Muscle layer of duodenum (tissue), 2 donors: ENCODE data around the gene IPP.
"Not testable (repeated sequence)": the region's sequence is repeated elsewhere in the genome, so short reads cannot be mapped to it uniquely, and the experiment has no call there.

Experiments
- H3K27ac ChIP-seq: one replicate; pipeline ENCODE4 v1.7.0; 2013; ENCODE audit warnings: mild to moderate bottlenecking, low read length
- H3K27me3 ChIP-seq: one replicate; pipeline ENCODE4 v1.7.0; 2013; ENCODE audit warnings: low read depth, mild to moderate bottlenecking, control low read depth, low read length
- H3K36me3 ChIP-seq, 2 donors: one replicate each; pipeline ENCODE4 v1.7.0; 2013; ENCODE audit warnings: low read length in 2 of 2, control low read depth in 1 of 2, mild to moderate bottlenecking in 1 of 2; ENCODE audit not compliant: insufficient read depth in 2 of 2, control insufficient read depth in 1 of 2
- H3K4me1 ChIP-seq, 2 donors: one replicate each; pipeline ENCODE4 v1.7.0; 2013; ENCODE audit warnings: low read length in 2 of 2, mild to moderate bottlenecking in 2 of 2, control low read depth in 1 of 2, moderate library complexity in 1 of 2; ENCODE audit not compliant: insufficient read depth in 2 of 2, control insufficient read depth in 1 of 2
- H3K4me3 ChIP-seq, 2 donors: one replicate each; pipeline ENCODE4 v1.7.0; 2013; ENCODE audit warnings: low read length in 2 of 2, low read depth in 1 of 2, mild to moderate bottlenecking in 1 of 2
- H3K9me3 ChIP-seq, 2 donors: one replicate each; pipeline ENCODE4 v1.7.0; 2013; ENCODE audit warnings: low read length in 2 of 2, control low read depth in 1 of 2, mild to moderate bottlenecking in 1 of 2; ENCODE audit not compliant: control insufficient read depth in 1 of 2
- donor health status: healthy.

IPP gene

DNA sequence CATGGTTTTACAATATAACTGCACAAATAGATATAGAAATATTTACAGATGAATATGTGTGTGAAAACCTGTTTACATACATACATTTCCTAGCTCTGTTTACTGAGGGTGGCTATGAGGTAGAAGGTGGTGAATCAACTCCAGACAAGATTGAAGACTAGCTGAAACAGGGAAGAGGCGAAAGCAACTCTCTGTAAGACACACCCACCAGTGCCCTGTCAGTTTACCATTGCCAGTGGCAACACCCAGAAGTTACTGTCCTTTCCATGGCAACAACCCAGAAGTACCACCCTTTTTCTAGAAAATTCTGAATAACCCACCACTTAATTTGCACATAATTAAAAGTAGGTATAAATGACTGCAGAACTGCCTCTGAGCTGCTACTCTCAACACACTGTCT lies 45.8 kb downstream of the IPP start:
- H3K27me3 ChIP-seq = no peaks in the 10 kb centered on the region
- no peak overlapping the region for H3K27ac ChIP-seq
- H3K4me1 ChIP-seq = no peaks in the 10 kb centered on the region
- no peaks in the 10 kb centered on the region for H3K9me3 ChIP-seq
- H3K4me3 ChIP-seq = no peak overlapping the region
- peaks cover 0 to 30% of the 10 kb centered on the region in 2 donors for H3K36me3 ChIP-seq

DNA sequence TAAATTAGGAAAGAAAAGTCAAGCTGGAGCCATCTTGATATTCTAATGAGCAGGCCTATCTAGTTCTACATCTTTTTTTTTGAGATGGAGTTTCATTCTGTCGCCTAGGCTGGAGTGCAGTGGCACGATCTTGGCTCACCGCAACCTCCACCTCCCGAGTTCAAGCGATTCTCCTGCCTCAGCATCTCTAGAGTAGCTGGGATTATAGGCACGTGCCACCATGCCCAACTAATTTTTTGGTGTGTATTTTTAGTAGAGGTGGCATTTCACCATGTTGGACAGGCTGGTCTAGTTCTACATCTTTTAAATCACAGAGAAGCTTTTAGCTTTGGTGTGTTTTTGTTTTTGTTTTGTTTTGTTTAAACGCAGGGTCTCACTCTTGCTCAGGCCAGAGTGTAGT lies 55.6 kb downstream of the IPP start:
- no peaks in the 10 kb centered on the region for H3K9me3 ChIP-seq
- no peaks in the 10 kb centered on the region for H3K27me3 ChIP-seq
- peaks cover 23 to 42% of the 10 kb centered on the region in 2 donors for H3K36me3 ChIP-seq
- H3K4me3 ChIP-seq = no peak overlapping the region
- H3K4me1 ChIP-seq = no peaks in the 10 kb centered on the region
- no peak overlapping the region for H3K27ac ChIP-seq

DNA sequence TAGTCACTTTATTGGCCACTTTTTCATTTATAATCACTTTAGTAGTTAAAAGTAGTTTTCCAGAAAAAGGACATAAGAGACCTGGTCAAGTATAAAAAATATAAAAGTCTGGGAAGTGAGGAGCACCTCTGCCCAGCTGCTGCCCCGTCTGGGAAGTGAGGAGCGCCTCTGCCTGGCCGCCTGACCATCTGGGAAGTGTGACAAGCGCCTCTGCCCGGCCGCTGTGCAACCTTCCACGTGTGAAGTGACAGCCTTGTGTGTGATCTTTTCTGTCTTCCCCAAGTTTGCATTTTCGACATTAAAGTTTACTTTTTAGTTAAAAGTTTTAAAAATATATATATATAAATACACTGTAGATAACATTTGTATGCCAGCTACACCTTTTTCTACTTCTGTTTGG lies 56.6 kb downstream of the IPP start:
- not testable (repeated sequence) for H3K4me3 ChIP-seq, H3K4me1 ChIP-seq, H3K27me3 ChIP-seq, H3K9me3 ChIP-seq, H3K27ac ChIP-seq
- peaks cover 23 to 32% of the 10 kb centered on the region in 2 donors for H3K36me3 ChIP-seq

DNA sequence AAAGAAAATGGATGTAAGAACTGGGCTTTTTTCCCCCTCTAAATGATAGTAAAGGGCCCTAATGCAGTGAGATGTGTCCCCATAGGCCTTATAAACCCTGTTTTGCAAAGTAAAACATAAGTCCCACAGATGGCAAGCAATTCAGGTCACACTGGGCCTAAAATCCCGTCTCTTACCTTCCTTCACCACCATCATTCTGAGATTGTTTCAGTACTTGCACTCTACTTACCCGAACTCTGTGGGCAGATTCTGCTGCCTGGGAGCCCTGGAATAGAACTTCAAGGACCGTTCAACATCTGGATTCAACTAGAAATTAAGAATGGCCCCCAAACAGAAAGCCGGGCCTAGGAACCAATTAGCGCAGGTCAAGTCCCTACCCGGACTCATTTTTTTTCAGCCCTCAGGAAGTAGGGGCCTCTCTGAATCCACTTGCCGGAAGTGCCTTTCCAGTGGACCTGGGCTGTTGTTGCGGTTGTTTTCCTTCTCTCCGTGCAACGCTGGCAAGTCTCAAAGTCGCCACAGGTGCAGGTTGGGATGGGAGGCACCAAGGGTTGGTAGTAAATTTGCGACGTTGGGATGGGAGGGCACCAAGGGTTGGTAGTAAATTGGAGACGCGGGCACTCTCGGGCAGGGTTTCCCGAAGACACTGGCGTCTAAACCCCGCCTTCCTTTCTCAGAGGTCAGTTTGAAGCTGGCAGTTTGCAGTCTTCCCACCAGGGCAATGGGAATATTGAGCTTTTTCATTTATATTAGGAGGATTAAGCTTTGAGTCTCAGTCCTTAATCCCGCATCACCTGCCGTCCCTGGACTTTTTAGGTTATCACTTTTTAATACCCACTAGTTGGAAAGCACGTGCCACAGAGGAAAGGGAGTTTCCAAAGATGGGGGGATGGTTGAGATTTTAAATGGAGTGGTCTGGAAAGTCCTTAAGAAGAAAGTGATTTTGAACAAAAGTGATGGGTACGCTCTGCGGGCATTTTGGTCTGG lies 62.4 kb downstream of the IPP start, which contains the start of gene TMEM69:
TMEM69 (plus strand) TSS at position 428 of the 987 bp plus-strand sequence. CDS start 2,888 bp downstream, outside the sequence.
- Histone ChIP-seq H3K36me3 (peaks cover 2 to 3% of the 10 kb centered on the region in 2 donors), H3K27me3 (no peaks in the 10 kb centered on the region), H3K4me3 (peak within 1 kb of the TSS; percentile 98 to 99), H3K9me3 (no peaks in the 10 kb centered on the region), H3K4me1 (peaks cover 0 to 32% of the 10 kb centered on the region in 2 donors), H3K27ac (peak within 1 kb of the TSS; percentile 100)

DNA sequence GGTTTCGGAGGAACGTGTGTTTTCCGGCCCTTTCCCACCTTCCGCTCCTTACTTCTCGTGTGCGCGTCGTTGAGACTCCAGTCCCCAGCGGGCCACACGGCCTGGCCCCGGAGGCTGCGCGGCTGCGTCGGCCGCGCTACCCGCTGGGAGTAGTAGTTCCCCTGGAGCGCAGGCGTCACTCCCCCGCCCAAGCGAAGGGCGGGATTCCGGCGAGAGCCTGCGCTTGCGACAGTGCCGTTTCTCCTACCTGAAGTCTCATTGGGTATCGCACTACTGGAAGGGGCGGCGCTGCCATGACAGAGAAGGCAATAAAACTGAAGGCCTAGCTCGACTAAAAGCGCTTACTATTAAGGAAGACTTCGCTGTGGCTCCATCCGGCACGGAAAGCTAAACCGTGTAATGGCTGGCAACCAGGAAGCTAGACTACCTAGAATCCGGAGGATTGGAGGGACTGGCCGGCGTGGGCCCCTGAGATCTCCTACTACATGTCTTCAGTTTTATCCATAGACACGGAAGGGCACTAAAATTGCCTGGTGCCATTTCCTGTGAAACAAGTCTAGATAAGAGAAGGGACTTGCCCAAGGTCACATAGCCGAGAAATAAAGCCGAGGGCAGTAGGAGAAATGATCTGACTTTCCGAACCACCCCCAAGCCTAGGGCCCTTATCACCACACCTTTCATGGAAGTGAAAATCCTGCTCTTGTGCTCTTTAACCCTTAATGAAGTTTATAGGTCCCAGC lies 63.3 kb downstream of the IPP start:
- H3K27ac ChIP-seq = peak overlapping the region; percentile 100
- H3K9me3 ChIP-seq = no peaks in the 10 kb centered on the region
- H3K36me3 ChIP-seq = peaks cover 0 to 3% of the 10 kb centered on the region in 2 donors
- peaks cover 8 to 40% of the 10 kb centered on the region in 2 donors for H3K4me1 ChIP-seq
- peak overlapping the region; percentile 98 to 99 for H3K4me3 ChIP-seq
- H3K27me3 ChIP-seq = no peaks in the 10 kb centered on the region

DNA sequence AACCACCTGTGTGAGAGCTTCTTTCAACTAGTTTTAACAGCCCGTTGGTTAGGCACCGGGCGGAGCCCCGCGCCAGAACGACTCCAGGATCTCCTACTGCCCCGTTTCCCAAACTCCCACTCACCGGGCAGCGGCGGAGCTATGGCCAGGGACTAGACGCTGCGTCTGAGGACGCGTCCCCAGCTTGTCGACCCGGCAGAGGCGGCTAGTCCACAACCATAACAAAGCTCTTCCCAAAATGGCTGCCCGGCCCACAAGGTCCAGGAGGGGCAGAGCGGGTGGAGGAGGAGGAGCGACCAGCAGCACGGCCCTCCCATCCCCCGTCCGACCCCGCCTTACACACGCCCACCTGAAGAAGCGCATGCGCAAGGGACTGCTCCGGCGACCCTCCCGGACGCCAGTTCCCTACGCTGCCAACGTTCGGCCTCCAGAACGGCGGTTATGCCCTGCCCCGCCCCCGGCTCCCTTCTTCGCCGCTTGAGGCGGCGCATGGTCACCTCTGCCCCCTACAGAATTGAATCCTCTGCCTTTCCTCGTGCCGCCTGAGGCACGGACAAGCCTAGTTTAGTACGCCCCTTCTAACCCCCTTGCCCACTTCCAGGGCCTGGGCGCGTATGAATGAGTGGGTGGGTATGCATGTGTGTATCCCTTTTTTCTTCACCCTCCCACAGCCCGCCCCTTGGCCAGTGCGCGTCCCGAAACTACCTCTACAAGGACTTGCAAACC lies 64.0 kb downstream of the IPP start, which contains the start of gene GPBP1L1:
GPBP1L1 (minus strand) TSS at position 246 of the 726 bp plus-strand sequence. CDS start 27,446 bp downstream, outside the sequence.
- Histone ChIP-seq H3K36me3 (peaks cover 0 to 3% of the 10 kb centered on the region in 2 donors), H3K4me1 (peaks cover 8 to 45% of the 10 kb centered on the region in 2 donors), H3K27me3 (no peaks in the 10 kb centered on the region), H3K27ac (peak within 1 kb of the TSS; percentile 100), H3K9me3 (no peaks in the 10 kb centered on the region), H3K4me3 (peak within 1 kb of the TSS; percentile 98 to 99)

DNA sequence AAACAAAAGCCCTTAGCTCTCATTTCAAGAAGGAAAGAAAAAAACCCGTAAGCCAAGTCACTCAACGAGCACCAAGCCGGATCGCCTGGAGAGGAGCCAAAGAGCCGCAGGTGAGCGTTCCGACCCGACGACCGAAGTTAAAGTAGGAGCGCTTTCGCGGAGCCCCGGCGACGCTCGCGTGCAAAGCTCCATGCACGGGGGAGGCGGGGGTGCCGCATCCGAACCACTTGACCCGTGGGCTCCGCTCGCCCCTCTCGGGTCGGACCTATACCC lies 64.5 kb downstream of the IPP start:
- peaks cover 0 to 3% of the 10 kb centered on the region in 2 donors for H3K36me3 ChIP-seq
- H3K4me1 ChIP-seq = peaks cover 12 to 50% of the 10 kb centered on the region in 2 donors
- no peaks in the 10 kb centered on the region for H3K27me3 ChIP-seq
- peak overlapping the region; percentile 98 to 99 for H3K4me3 ChIP-seq
- H3K27ac ChIP-seq = peak overlapping the region; percentile 99
- no peaks in the 10 kb centered on the region for H3K9me3 ChIP-seq

DNA sequence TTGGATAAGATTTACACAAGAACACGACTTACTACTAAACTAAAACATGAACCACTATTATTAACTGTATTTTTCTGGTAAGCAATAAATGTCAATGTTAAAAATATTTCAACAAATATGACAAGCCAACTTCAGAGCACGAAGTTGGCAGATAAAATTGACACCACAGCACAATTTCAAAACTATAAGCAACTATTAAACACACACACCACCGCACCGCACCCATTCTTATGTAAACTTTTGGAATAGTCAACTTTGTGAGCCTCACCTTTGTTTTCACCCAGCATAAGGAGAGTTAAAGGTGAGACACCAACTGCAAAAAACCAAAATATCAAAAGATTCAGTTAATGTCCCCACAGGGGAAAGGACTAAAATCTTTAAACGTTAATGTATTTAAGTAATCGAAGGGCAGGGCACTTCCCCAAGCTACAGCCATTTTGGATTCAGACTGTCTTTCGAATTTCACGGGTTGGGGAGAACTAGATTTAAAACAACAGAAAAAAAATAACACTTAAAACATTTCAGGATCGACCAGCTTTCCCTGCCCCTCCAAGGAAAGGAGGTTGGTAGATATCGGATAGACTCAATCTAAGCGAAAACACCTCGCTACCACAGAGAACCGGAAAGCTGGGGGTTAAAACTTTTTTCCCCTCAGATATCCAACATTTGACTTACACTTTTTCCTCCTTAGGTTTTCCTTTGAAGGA lies 65.0 kb downstream of the IPP start:
- Histone ChIP-seq H3K27ac (peak overlapping the region; percentile 99), H3K27me3 (no peaks in the 10 kb centered on the region), H3K4me1 (peaks cover 17 to 55% of the 10 kb centered on the region in 2 donors), H3K36me3 (peaks cover 0 to 3% of the 10 kb centered on the region in 2 donors), H3K4me3 (peak overlapping the region; percentile 98 to 99), H3K9me3 (no peaks in the 10 kb centered on the region)

DNA sequence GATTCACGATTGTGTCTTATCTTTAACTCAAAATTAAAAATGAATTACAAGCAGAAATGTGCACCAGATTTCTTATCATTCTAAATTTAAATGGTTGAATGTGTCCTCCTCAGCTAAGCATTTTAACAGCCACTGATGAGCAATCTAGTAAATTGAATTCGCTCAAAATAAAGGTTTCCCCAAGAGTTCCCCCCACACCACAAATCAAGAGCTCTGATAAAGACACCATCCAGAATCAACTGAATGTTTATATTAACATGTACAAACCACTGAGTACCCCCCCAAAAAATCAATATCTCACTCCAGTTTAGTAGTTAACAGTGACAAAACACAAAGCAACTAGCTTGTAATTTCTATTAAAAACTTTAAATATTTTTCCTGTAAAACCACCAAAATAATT lies 66.1 kb downstream of the IPP start:
- peaks cover 19 to 63% of the 10 kb centered on the region in 2 donors for H3K4me1 ChIP-seq
- H3K27me3 ChIP-seq = no peaks in the 10 kb centered on the region
- H3K27ac ChIP-seq = peak overlapping the region; percentile 99

DNA sequence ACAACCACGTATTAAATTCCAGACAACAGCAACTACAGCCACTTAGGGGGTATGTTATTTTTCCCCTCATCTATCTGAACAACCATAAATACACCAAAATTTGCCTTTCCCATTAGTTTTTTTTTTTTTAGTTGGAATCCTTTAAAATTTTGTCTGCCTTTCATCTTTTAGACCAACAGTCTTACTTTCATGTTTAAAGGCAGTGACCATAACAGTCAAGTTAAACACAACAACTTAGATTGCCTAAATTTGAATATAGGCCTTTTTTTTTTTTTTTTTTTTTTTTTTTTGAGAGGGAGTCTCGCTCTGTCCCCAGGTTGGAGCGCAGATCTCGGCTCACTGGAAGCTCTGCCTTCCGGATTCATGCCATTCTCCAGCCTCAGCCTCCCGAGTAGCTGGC lies 67.5 kb downstream of the IPP start:
- no peak overlapping the region for H3K27ac ChIP-seq
- H3K36me3 ChIP-seq = peaks cover 0 to 3% of the 10 kb centered on the region in 2 donors
- no peaks in the 10 kb centered on the region for H3K27me3 ChIP-seq
- peaks cover 24 to 69% of the 10 kb centered on the region in 2 donors for H3K4me1 ChIP-seq
- H3K4me3 ChIP-seq = no peak overlapping the region
- no peaks in the 10 kb centered on the region for H3K9me3 ChIP-seq

More for the DNA sequence above, 66.1 kb downstream of the IPP start:
- Histone ChIP-seq H3K4me3 (peak overlapping the region; percentile 98 to 99), H3K36me3 (peaks cover 0 to 3% of the 10 kb centered on the region in 2 donors), H3K9me3 (no peaks in the 10 kb centered on the region)
